Kidney (tissue), 14 donors: Measurements from ENCODE around the gene ADAP2. TPM values are rescaled to one million over a fixed set of nuclear protein-coding genes. Genes with fewer than 3 reads are reported as not detected.

ENCODE experiments used
- DNase-seq, 5 donors: peaks; one replicate each; pipeline ENCODE4 v3.0.0-alpha.2; 2013 to 2020
- FAIRE-seq: peaks from 2 replicates; lab custom pipeline; 2012; peaks lifted over from hg19 to GRCh38; lab: Jason Lieb, UNC
- H3K27ac ChIP-seq, 2 donors: one replicate each; pipeline ENCODE4 v1.7.0; 2013; ENCODE audit warnings: low read depth in 2 of 2, low read length in 2 of 2, inconsistent platforms in 1 of 2
- H3K27me3 ChIP-seq: one replicate; pipeline ENCODE4 v1.7.1; 2013; ENCODE audit warnings: low read length, inconsistent platforms; ENCODE audit not compliant: control insufficient read depth, insufficient read depth
- H3K36me3 ChIP-seq, 3 donors: one replicate each; pipeline versions ENCODE4 v1.7.0 to v1.7.1; 2013; ENCODE audit warnings: low read length in 3 of 3, control low read depth in 1 of 3, inconsistent platforms in 1 of 3; ENCODE audit not compliant: insufficient read depth in 3 of 3, control insufficient read depth in 2 of 3
- H3K4me1 ChIP-seq, 3 donors: one replicate each; pipeline versions ENCODE4 v1.7.0 to v1.7.1; 2013; ENCODE audit warnings: low read length in 3 of 3, inconsistent platforms in 1 of 3, low read depth in 1 of 3; ENCODE audit not compliant: control insufficient read depth in 2 of 3, insufficient read depth in 2 of 3
- H3K4me3 ChIP-seq, 3 donors: one replicate each; pipeline versions ENCODE4 v1.7.0 to v1.8.1; 2013; ENCODE audit warnings: low read length in 3 of 3, control low read depth in 1 of 3, inconsistent platforms in 1 of 3
- H3K9ac ChIP-seq, 3 donors: one replicate each; pipeline versions ENCODE4 v1.7.0 to v1.7.1; 2013; ENCODE audit warnings: low read length in 3 of 3, control low read depth in 1 of 3, inconsistent platforms in 1 of 3
- H3K9me3 ChIP-seq, 3 donors: one replicate each; pipeline versions ENCODE4 v1.7.0 to v1.7.1; 2013; ENCODE audit warnings: low read length in 3 of 3, control low read depth in 1 of 3, inconsistent platforms in 1 of 3; ENCODE audit not compliant: control insufficient read depth in 2 of 3, insufficient read depth in 1 of 3
- intact Hi-C: fragments of 100-400 bp; cut with DNase I; formaldehyde crosslinking; loops from one replicate; pipeline ENCODE4 v1.11.1; 2022
- polyA plus RNA-seq: library from polyadenylated mRNA; stranded (reverse); fragments of 350-450 nt; fragmentation: Illumina TruSeq; extraction: RNeasy Lipid Tissue Mini Kit (QIAGEN cat#74804); gene quantifications from one replicate; pipeline ENCODE4 v1.2.3, GENCODE V29; 2014; ENCODE audit warnings: low read depth, low replicate concordance; ENCODE audit not compliant: insufficient read depth
- total RNA-seq: library from RNA; stranded (reverse); fragmentation: NEBNext Ultra II Directional; extraction: Animal tissue kit (Norgen Biotek cat#: 25700); gene quantifications from one replicate; pipeline ENCODE4 v1.2.1, GENCODE V29; 2021
- TF ChIP-seq, protein P1 (sequence below): IDR thresholded peaks from 3 replicates; pipeline ENCODE4 v1.5.1; 2012; ENCODE audit warnings: mild to moderate bottlenecking, moderate library complexity, borderline replicate concordance; ENCODE audit not compliant: insufficient read depth; ENCODE audit errors: extremely low read depth
- donor health status: control.
- donor health status: control.
- donor health status: control.
- donor health status: control.
- donor health status: control.
- donor health status: DM: yes; HTN: yes; CAD: no.
- donor health status: Normal renal cell carcinoma (clear cell type).

Gene ADAP2
- total and polyA plus RNA-seq, 2 donors from 2014 or later: 6.5 to 24.8 TPM

- Histone ChIP-seq H3K9me3 (no peaks in the 10 kb centered on the region), H3K36me3 (no peaks in the 10 kb centered on the region), H3K4me1 (no peaks in the 10 kb centered on the region), H3K9ac (no peak overlapping the region), H3K27me3 (peaks cover 5% of the 10 kb centered on the region), H3K27ac (no peak overlapping the region), H3K4me3 (no peak overlapping the region)
- intact Hi-C loops: no loop called here
- FAIRE-seq (no peak), DNase-seq (no peak)
- TF ChIP-seq, protein P1, sequence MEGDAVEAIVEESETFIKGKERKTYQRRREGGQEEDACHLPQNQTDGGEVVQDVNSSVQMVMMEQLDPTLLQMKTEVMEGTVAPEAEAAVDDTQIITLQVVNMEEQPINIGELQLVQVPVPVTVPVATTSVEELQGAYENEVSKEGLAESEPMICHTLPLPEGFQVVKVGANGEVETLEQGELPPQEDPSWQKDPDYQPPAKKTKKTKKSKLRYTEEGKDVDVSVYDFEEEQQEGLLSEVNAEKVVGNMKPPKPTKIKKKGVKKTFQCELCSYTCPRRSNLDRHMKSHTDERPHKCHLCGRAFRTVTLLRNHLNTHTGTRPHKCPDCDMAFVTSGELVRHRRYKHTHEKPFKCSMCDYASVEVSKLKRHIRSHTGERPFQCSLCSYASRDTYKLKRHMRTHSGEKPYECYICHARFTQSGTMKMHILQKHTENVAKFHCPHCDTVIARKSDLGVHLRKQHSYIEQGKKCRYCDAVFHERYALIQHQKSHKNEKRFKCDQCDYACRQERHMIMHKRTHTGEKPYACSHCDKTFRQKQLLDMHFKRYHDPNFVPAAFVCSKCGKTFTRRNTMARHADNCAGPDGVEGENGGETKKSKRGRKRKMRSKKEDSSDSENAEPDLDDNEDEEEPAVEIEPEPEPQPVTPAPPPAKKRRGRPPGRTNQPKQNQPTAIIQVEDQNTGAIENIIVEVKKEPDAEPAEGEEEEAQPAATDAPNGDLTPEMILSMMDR: no peak
These were observed 4.7 kb upstream of the ADAP2 start for GRCh38 chr17:30917050-30917449.

GRCh38 chr17:30920282-30920681, 1.5 kb upstream of the ADAP2 start:
- peaks cover 8% of the 10 kb centered on the region for H3K27me3 ChIP-seq
- intact Hi-C loops: no loop called here
- H3K4me1 ChIP-seq: no peaks in the 10 kb centered on the region
- peak in 1 of 5 donors; percentile 8 for DNase-seq
- no peak overlapping the region for H3K9ac ChIP-seq
- no peak for FAIRE-seq
- H3K9me3 ChIP-seq: no peaks in the 10 kb centered on the region
- TF ChIP-seq, protein P1: no peak
- no peak overlapping the region for H3K27ac ChIP-seq
- no peak overlapping the region for H3K4me3 ChIP-seq
- no peaks in the 10 kb centered on the region for H3K36me3 ChIP-seq

DNA sequence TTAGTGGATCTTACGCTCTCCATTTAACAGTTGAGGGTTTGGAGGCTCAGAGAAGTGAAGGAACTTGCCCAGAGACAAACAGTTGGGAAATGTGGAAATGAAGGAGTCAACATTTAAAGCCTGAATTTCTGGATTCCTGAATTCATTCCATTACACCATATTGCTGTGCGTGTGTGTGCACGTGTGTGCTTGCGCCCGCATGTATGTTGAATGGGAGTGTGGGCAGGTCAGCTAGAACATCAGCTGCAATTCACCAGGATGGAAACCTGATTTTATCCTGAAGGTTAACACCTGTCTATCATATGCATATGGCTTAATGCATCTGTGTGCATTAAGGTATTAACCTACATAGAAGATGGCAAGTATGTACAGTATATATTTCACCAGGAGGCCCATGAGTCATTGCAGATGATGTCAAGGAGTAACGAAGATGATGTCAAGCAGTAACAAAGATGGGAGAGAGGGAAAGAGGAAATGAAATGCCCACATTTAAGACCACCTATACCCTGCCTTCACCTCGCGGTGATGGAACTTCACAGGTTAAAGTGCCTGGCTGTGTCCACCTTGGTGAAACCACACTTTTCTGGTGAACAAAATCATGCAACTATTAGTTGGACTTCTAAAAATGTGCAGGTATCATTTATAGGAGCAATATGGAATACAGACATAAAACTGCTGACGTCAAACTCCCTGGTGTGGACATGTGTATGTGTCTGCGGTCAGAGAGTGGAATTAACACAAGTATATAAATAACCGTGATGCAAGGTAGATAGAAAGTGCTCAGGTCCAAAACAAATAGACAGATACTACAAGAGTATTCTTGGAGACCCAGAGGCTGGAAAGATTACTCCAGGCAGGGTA, 832 bp upstream of the ADAP2 start:
- Histone ChIP-seq H3K27me3 (peaks cover 8% of the 10 kb centered on the region), H3K9me3 (no peaks in the 10 kb centered on the region), H3K9ac (no peak overlapping the region), H3K4me3 (peak overlapping the region in 2 of 3 donors; percentile 50 to 60), H3K27ac (no peak overlapping the region), H3K4me1 (no peaks in the 10 kb centered on the region), H3K36me3 (no peaks in the 10 kb centered on the region)
- DNase-seq: no peak
- no peak for FAIRE-seq
- intact Hi-C loops: no loop called here
- TF ChIP-seq, protein P1: no peak
